ENCODE results near the gene STUM.

STUM gene

GRCh38 chr1:226534098-226534497 lies 14.5 kb upstream of the STUM start:
- FAIRE-seq, result no peak

- no peak for FAIRE-seq
Measured at GRCh38 chr1:226534645-226535044, 13.9 kb upstream of the STUM start.

GRCh38 chr1:226535666-226536065 lies 12.9 kb upstream of the STUM start:
- no peak for FAIRE-seq

- FAIRE-seq, result no peak
Measured at GRCh38 chr1:226541231-226541630, 7.3 kb upstream of the STUM start.

- FAIRE-seq, result no peak
Measured at GRCh38 chr1:226541631-226542622, 6.6 kb upstream of the STUM start.

- FAIRE-seq, result no peak
Measured at GRCh38 chr1:226542623-226543103, 5.9 kb upstream of the STUM start.

- no peak for FAIRE-seq
Measured at GRCh38 chr1:226545836-226546596, 2.5 kb upstream of the STUM start.

GRCh38 chr1:226546926-226547325 lies 1.6 kb upstream of the STUM start:
- FAIRE-seq, result no peak

GRCh38 chr1:226547754-226548191 lies 791 bp upstream of the STUM start:
- peak; percentile 80 for FAIRE-seq

- FAIRE-seq, result no peak
Measured at GRCh38 chr1:226549094-226549936, 751 bp downstream of the STUM start.

- FAIRE-seq, result no peak
Measured at GRCh38 chr1:226549937-226550671, 1.5 kb downstream of the STUM start.

GRCh38 chr1:226550672-226551041 lies 2.1 kb downstream of the STUM start:
- no peak for FAIRE-seq

GRCh38 chr1:226551299-226551698 lies 2.7 kb downstream of the STUM start:
- no peak for FAIRE-seq

GRCh38 chr1:226552061-226552460 lies 3.5 kb downstream of the STUM start:
- no peak for FAIRE-seq

- FAIRE-seq, result no peak
Measured at GRCh38 chr1:226553266-226553923, 4.8 kb downstream of the STUM start.

- no peak for FAIRE-seq
Measured at GRCh38 chr1:226553924-226554282, 5.3 kb downstream of the STUM start.

GRCh38 chr1:226555092-226555491 lies 6.5 kb downstream of the STUM start:
- no peak for FAIRE-seq

GRCh38 chr1:226557424-226557823 lies 8.9 kb downstream of the STUM start:
- FAIRE-seq, result no peak

- no peak for FAIRE-seq
Measured at GRCh38 chr1:226558036-226558650, 9.6 kb downstream of the STUM start.

- no peak for FAIRE-seq
Measured at GRCh38 chr1:226560243-226560642, 11.7 kb downstream of the STUM start.

- FAIRE-seq, result no peak
Measured at GRCh38 chr1:226562989-226563388, 14.4 kb downstream of the STUM start.

Measured in G401.6 (cell line).